Liver (tissue), 9 donors: ENCODE data around the gene SPACA9. TPM values are rescaled to one million over a fixed set of nuclear protein-coding genes. Genes with fewer than 3 reads are reported as not detected.

Source experiments
- DNase-seq: peaks from one replicate; pipeline ENCODE4 v3.0.0-alpha.2; 2017; ENCODE audit warnings: low spot score
- H3K27ac ChIP-seq, 2 donors: one replicate each; pipeline ENCODE4 v1.7.0; 2013; ENCODE audit warnings: inconsistent platforms in 2 of 2, low read length in 2 of 2, control low read depth in 1 of 2, low read depth in 1 of 2, mild to moderate bottlenecking in 1 of 2
- H3K27me3 ChIP-seq, 4 donors: one replicate each; pipeline versions ENCODE4 v1.6.1 to v1.7.0; 2013; ENCODE audit warnings: low read length in 3 of 4, inconsistent platforms in 1 of 4, mild to moderate bottlenecking in 1 of 4, moderate library complexity in 1 of 4; ENCODE audit not compliant: control insufficient read depth in 4 of 4, insufficient read depth in 4 of 4
- H3K36me3 ChIP-seq, 4 donors: one replicate each; pipeline versions ENCODE4 v1.6.1 to v1.7.0; 2013; ENCODE audit warnings: low read length in 3 of 4, mild to moderate bottlenecking in 3 of 4, low read depth in 1 of 4, moderate library complexity in 1 of 4; ENCODE audit not compliant: control insufficient read depth in 4 of 4, insufficient read depth in 3 of 4
- H3K4me1 ChIP-seq, 4 donors: one replicate each; pipeline versions ENCODE4 v1.6.1 to v1.7.0; 2013; ENCODE audit warnings: low read length in 3 of 4, mild to moderate bottlenecking in 3 of 4, moderate library complexity in 1 of 4; ENCODE audit not compliant: control insufficient read depth in 4 of 4, insufficient read depth in 4 of 4
- H3K4me3 ChIP-seq, 3 donors: one replicate each; pipeline versions ENCODE4 v1.6.1 to v1.7.0; 2013; ENCODE audit warnings: low read length in 3 of 3, control low read depth in 1 of 3, low read depth in 1 of 3, mild to moderate bottlenecking in 1 of 3
- H3K9ac ChIP-seq, 2 donors: one replicate each; pipeline ENCODE4 v1.7.0; 2013; ENCODE audit warnings: low read length in 2 of 2, mild to moderate bottlenecking in 2 of 2, moderate library complexity in 2 of 2, control low read depth in 1 of 2, low read depth in 1 of 2
- H3K9me3 ChIP-seq, 4 donors: one replicate each; pipeline versions ENCODE4 v1.6.1 to v1.7.0; 2013; ENCODE audit warnings: low read length in 3 of 4; ENCODE audit not compliant: control insufficient read depth in 4 of 4
- CTCF ChIP-seq: fragments of 150-350 bp; IDR thresholded peaks from 2 replicates; pipeline ENCODE4 v1.5.1; 2017; ENCODE audit warnings: improper control_type of control experiment, low read depth, low read length; ENCODE audit not compliant: missing input control
- EGR1 ChIP-seq, 2 donors: IDR thresholded peaks; 2 replicates each; pipeline ENCODE4 v1.6.1; 2016 to 2018; ENCODE audit warnings: antibody characterized with exemption in 2 of 2, low read depth in 2 of 2
- FOXA1 ChIP-seq: IDR thresholded peaks from 2 replicates; pipeline ENCODE4 v1.6.1; 2016; ENCODE audit warnings: antibody characterized with exemption
- GABPA ChIP-seq, 2 donors: IDR thresholded peaks in 1 of 2; conservative IDR thresholded peaks in 1 of 2; 2 replicates each; pipeline ENCODE4 v1.6.1; 2016; ENCODE audit warnings: antibody characterized with exemption in 2 of 2, mild to moderate bottlenecking in 1 of 2, moderate library complexity in 1 of 2
- HNF4A ChIP-seq, 2 donors: conservative IDR thresholded peaks; 2 replicates each; pipeline ENCODE4 v1.6.1; 2016; ENCODE audit warnings: antibody characterized with exemption in 2 of 2, mild to moderate bottlenecking in 2 of 2
- HNF4G ChIP-seq: IDR thresholded peaks from 2 replicates; pipeline ENCODE4 v1.6.1; 2016; ENCODE audit warnings: antibody characterized with exemption
- JUND ChIP-seq, 2 donors: IDR thresholded peaks; 2 replicates each; pipeline ENCODE4 v1.6.1; 2016; ENCODE audit warnings: antibody characterized with exemption in 2 of 2
- MAX ChIP-seq: IDR thresholded peaks from 2 replicates; pipeline ENCODE4 v1.6.1; 2016; ENCODE audit warnings: antibody characterized with exemption
- NR2F2 ChIP-seq: IDR thresholded peaks from 2 replicates; pipeline ENCODE4 v1.6.1; 2016; ENCODE audit warnings: antibody characterized with exemption
- RAD21 ChIP-seq, 2 donors: IDR thresholded peaks; 2 replicates each; pipeline ENCODE4 v1.6.1; 2016; ENCODE audit warnings: antibody characterized with exemption in 2 of 2, mild to moderate bottlenecking in 2 of 2
- YY1 ChIP-seq: IDR thresholded peaks from 2 replicates; pipeline ENCODE4 v1.6.1; 2016; ENCODE audit warnings: antibody characterized with exemption, mild to moderate bottlenecking
- WGBS: extraction: QIAGEN DNeasy Blood & Tissue Kit; methylation state at CpG from one replicate; pipeline ENCODE4 v1.1.7; 2013; 5-methylcytosine and 5-hydroxymethylcytosine counted together
- polyA plus RNA-seq, 2 donors: library from polyadenylated mRNA; stranded (reverse) in 1 of 2; unstranded in 1 of 2; fragments of 200-250 nt in 1 of 2; fragments of >200 nt in 1 of 2; fragmentation: Nextera tagmentation in 1 of 2; extraction: Ambion mirVana in 1 of 2; gene quantifications; one replicate each; pipeline versions ENCODE4 v1.2.1 to v1.2.3, GENCODE V29; 2013 to 2015
- total RNA-seq, 2 donors: library from RNA; depleted of rRNA; stranded (reverse); fragments of >200 nt; gene quantifications; one replicate each; pipeline ENCODE4 v1.2.3, GENCODE V29; 2014
- donor health status: healthy.
- donor health status: healthy.
- donor health status: healthy.
- donor health status: healthy.
- donor health status: healthy.

Gene SPACA9
- total and polyA plus RNA-seq, 4 donors, result 0.67 to 1.3 (median 0.98) TPM

- Histone ChIP-seq H3K27ac (no peak overlapping the region), H3K9me3 (no peaks in the 10 kb centered on the region), H3K4me1 (no peaks in the 10 kb centered on the region), H3K4me3 (no peak overlapping the region), H3K27me3 (no peaks in the 10 kb centered on the region), H3K9ac (no peak overlapping the region), H3K36me3 (no peaks in the 10 kb centered on the region)
- 89% methylated on average over 13 of the region's 13 CpGs for WGBS
- no peak for TF ChIP-seq HNF4A (conservative IDR thresholded peaks at IDR 0.05)
- no peak for DNase-seq
These were observed 37.7 kb upstream of the SPACA9 start for GRCh38 chr9:132840980-132841379.

GRCh38 chr9:132842124-132843044 is 36.3 kb upstream of the SPACA9 start:
- TF ChIP-seq EGR1 (IDR thresholded peaks at IDR 0.05; ENCODE audit: low read depth in 2 of 2) (no peak), RAD21 (IDR thresholded peaks at IDR 0.05) (no peak), CTCF (no peak), YY1 (no peak), FOXA1 (no peak), MAX (no peak), GABPA (IDR thresholded peaks at IDR 0.05 in 1 of 2, conservative IDR thresholded peaks at IDR 0.05 in 1 of 2) (no peak), JUND (IDR thresholded peaks at IDR 0.05) (no peak), HNF4G (no peak), NR2F2 (no peak)
- WGBS, result 91% methylated on average over 5 of the region's 5 CpGs
- Histone ChIP-seq H3K4me1 (no peaks in the 10 kb centered on the region), H3K36me3 (no peaks in the 10 kb centered on the region), H3K27me3 (no peaks in the 10 kb centered on the region), H3K27ac (no peak overlapping the region), H3K9ac (no peak overlapping the region), H3K4me3 (no peak overlapping the region), H3K9me3 (no peaks in the 10 kb centered on the region)
- DNase-seq, result no peak

- Histone ChIP-seq H3K4me3 (no peak overlapping the region), H3K27ac (no peak overlapping the region), H3K4me1 (no peaks in the 10 kb centered on the region), H3K9me3 (no peaks in the 10 kb centered on the region), H3K9ac (no peak overlapping the region), H3K27me3 (no peaks in the 10 kb centered on the region), H3K36me3 (no peaks in the 10 kb centered on the region)
- DNase-seq, result no peak
- TF ChIP-seq GABPA (IDR thresholded peaks at IDR 0.05 in 1 of 2, conservative IDR thresholded peaks at IDR 0.05 in 1 of 2), result no peak
- 90% methylated on average over 12 of the region's 12 CpGs for WGBS
These were observed 32.4 kb upstream of the SPACA9 start for GRCh38 chr9:132846109-132846917.
